WERI-Rb-1 (cell line): ENCODE results near the gene PILRB.
A peak's percentile ranks its signal among the peaks of the same experiment; 100 is the strongest.

Experiments used
- DNase-seq: peaks from one replicate; pipeline ENCODE4 v3.0.0-alpha.2; 2020
- H3K27ac ChIP-seq: fragments of 250-450 bp; sonication (Bioruptor Pico); 2 replicates; pipeline ENCODE4 v1.5.1; 2020; ENCODE audit warnings: mild to moderate bottlenecking, moderate library complexity
- H3K27me3 ChIP-seq: fragments of 250-450 bp; sonication (Bioruptor Pico); 2 replicates; pipeline ENCODE4 v1.5.1; 2021; ENCODE audit warnings: mild to moderate bottlenecking, low read depth, moderate library complexity; ENCODE audit not compliant: insufficient read depth, severe bottlenecking
- H3K36me3 ChIP-seq: fragments of 250-450 bp; sonication (Bioruptor Pico); 2 replicates; pipeline ENCODE4 v1.5.1; 2020; ENCODE audit warnings: mild to moderate bottlenecking, moderate library complexity
- H3K4me3 ChIP-seq: 2 replicates; pipeline ENCODE4 v1.5.1; 2011; ENCODE audit warnings: low read depth, mild to moderate bottlenecking, control low read depth, low read length
- H3K9me3 ChIP-seq: fragments of 250-450 bp; sonication (Bioruptor Pico); 2 replicates; pipeline ENCODE4 v1.5.1; 2021; ENCODE audit warnings: mild to moderate bottlenecking, moderate library complexity; ENCODE audit not compliant: severe bottlenecking
- CTCF ChIP-seq: IDR thresholded peaks from 2 replicates; pipeline ENCODE4 v1.5.1; 2011; ENCODE audit warnings: low read depth, mild to moderate bottlenecking, control low read depth, inconsistent platforms, low read length

The PILRB gene

GRCh38 chr7:100400041-100400440 lies 42.1 kb downstream of the PILRB start:
- H3K27ac ChIP-seq, result no peak overlapping the region
- no peak for TF ChIP-seq CTCF
- H3K36me3 ChIP-seq, result no peaks in the 10 kb centered on the region
- no peak overlapping the region for H3K4me3 ChIP-seq
- DNase-seq, result no peak
- no peaks in the 10 kb centered on the region for H3K9me3 ChIP-seq
- H3K27me3 ChIP-seq, result no peaks in the 10 kb centered on the region

GRCh38 chr7:100400656-100401055 lies 42.7 kb downstream of the PILRB start:
- Histone ChIP-seq H3K4me3 (no peak overlapping the region), H3K9me3 (no peaks in the 10 kb centered on the region), H3K27me3 (no peaks in the 10 kb centered on the region), H3K36me3 (no peaks in the 10 kb centered on the region), H3K27ac (no peak overlapping the region)
- peak; percentile 58 for TF ChIP-seq CTCF
- peak; percentile 63 for DNase-seq

GRCh38 chr7:100401811-100402210 lies 43.9 kb downstream of the PILRB start:
- no peaks in the 10 kb centered on the region for H3K27me3 ChIP-seq

GRCh38 chr7:100402241-100402640 lies 44.3 kb downstream of the PILRB start:
- no peak overlapping the region for H3K27ac ChIP-seq
- no peaks in the 10 kb centered on the region for H3K36me3 ChIP-seq
- no peak for TF ChIP-seq CTCF
- H3K27me3 ChIP-seq, result no peaks in the 10 kb centered on the region
- DNase-seq, result no peak
- H3K4me3 ChIP-seq, result no peak overlapping the region
- no peaks in the 10 kb centered on the region for H3K9me3 ChIP-seq

More at GRCh38 chr7:100401811-100402210, 43.9 kb downstream of the PILRB start:
- no peak for TF ChIP-seq CTCF
- Histone ChIP-seq H3K9me3 (no peaks in the 10 kb centered on the region), H3K27ac (no peak overlapping the region), H3K4me3 (no peak overlapping the region), H3K36me3 (no peaks in the 10 kb centered on the region)
- peak; percentile 39 for DNase-seq

GRCh38 chr7:100406767-100407166 lies 48.9 kb downstream of the PILRB start:
- no peak overlapping the region for H3K27ac ChIP-seq
- no peaks in the 10 kb centered on the region for H3K36me3 ChIP-seq
- no peak for TF ChIP-seq CTCF
- H3K9me3 ChIP-seq, result no peaks in the 10 kb centered on the region
- no peak overlapping the region for H3K4me3 ChIP-seq
- H3K27me3 ChIP-seq, result no peaks in the 10 kb centered on the region
- no peak for DNase-seq

- no peak overlapping the region for H3K4me3 ChIP-seq
- TF ChIP-seq CTCF, result peak; percentile 58
- no peak overlapping the region for H3K27ac ChIP-seq
- H3K36me3 ChIP-seq, result no peaks in the 10 kb centered on the region
- no peaks in the 10 kb centered on the region for H3K27me3 ChIP-seq
- H3K9me3 ChIP-seq, result no peaks in the 10 kb centered on the region
- DNase-seq, result peak; percentile 35
Observed at GRCh38 chr7:100407285-100408180, 49.6 kb downstream of the PILRB start.
